H9 (cell line): ENCODE results near the gene TOP3B. TPM values are rescaled to one million over a fixed set of nuclear protein-coding genes. Genes with fewer than 3 reads are reported as not detected.
A peak's percentile ranks its signal among the peaks of the same experiment; 100 is the strongest.

Experiments used
- DNase-seq: peaks from one replicate; pipeline ENCODE4 v3.0.0-alpha.2; 2017
- H2AFZ ChIP-seq: one replicate; pipeline ENCODE4 v1.6.1; 2013; ENCODE audit warnings: mild to moderate bottlenecking, low read length, control low read depth, moderate library complexity
- H2AK5ac ChIP-seq: 2 replicates; pipeline ENCODE4 v1.6.1; 2013; ENCODE audit warnings: low read length, control low read depth, mixed read lengths; ENCODE audit not compliant: insufficient read length
- H2BK120ac ChIP-seq: one replicate; pipeline ENCODE4 v1.6.1; 2013; ENCODE audit warnings: low read depth, mild to moderate bottlenecking, low read length, control low read depth, inconsistent platforms; ENCODE audit not compliant: poor library complexity, severe bottlenecking
- H2BK12ac ChIP-seq: 2 replicates; pipeline ENCODE4 v1.6.1; 2013; ENCODE audit warnings: low read length, control low read depth, mixed read lengths, low read depth; ENCODE audit not compliant: insufficient read length
- H2BK15ac ChIP-seq: 2 replicates; pipeline ENCODE4 v1.6.1; 2013; ENCODE audit warnings: low read depth, low read length, control low read depth
- H2BK20ac ChIP-seq: one replicate; pipeline ENCODE4 v1.6.1; 2013; ENCODE audit warnings: low read depth, mild to moderate bottlenecking, low read length, control low read depth, inconsistent platforms; ENCODE audit not compliant: poor library complexity, severe bottlenecking
- H2BK5ac ChIP-seq: 2 replicates; pipeline ENCODE4 v1.6.1; 2013; ENCODE audit warnings: low read length, control low read depth, mixed read lengths; ENCODE audit not compliant: insufficient read length
- H3K14ac ChIP-seq: 2 replicates; pipeline ENCODE4 v1.6.1; 2013; ENCODE audit warnings: low read length, control low read depth; ENCODE audit not compliant: insufficient read depth
- H3K18ac ChIP-seq: 2 replicates; pipeline ENCODE4 v1.6.1; 2013; ENCODE audit warnings: low read depth, mild to moderate bottlenecking, mixed read lengths, low read length, control low read depth; ENCODE audit not compliant: insufficient read length
- H3K23ac ChIP-seq: 2 replicates; pipeline ENCODE4 v1.6.1; 2013; ENCODE audit warnings: low read length, control low read depth, mixed read lengths, low read depth; ENCODE audit not compliant: insufficient read length
- H3K23me2 ChIP-seq: 2 replicates; pipeline ENCODE4 v1.6.1; 2013; ENCODE audit warnings: low read depth, mild to moderate bottlenecking, mixed read lengths, low read length, control low read depth; ENCODE audit not compliant: insufficient read length, poor library complexity, severe bottlenecking
- H3K27ac ChIP-seq: 2 replicates; pipeline ENCODE4 v1.5.1; 2013; ENCODE audit warnings: low read length, control low read depth, mixed read lengths, low read depth; ENCODE audit not compliant: insufficient read length
- H3K27me3 ChIP-seq: 2 replicates; pipeline ENCODE4 v1.6.1; 2013; ENCODE audit warnings: low read length, control low read depth, inconsistent platforms; ENCODE audit not compliant: insufficient read depth
- H3K4ac ChIP-seq: 2 replicates; pipeline ENCODE4 v1.6.1; 2013; ENCODE audit warnings: low read depth, mild to moderate bottlenecking, control low read depth, inconsistent platforms, low read length, moderate library complexity
- H3K4me1 ChIP-seq: 2 replicates; pipeline ENCODE4 v1.6.1; 2013; ENCODE audit warnings: low read length, control low read depth, inconsistent platforms; ENCODE audit not compliant: insufficient read depth
- H3K4me2 ChIP-seq: 2 replicates; pipeline ENCODE4 v1.6.1; 2013; ENCODE audit warnings: low read length, control low read depth, mixed read lengths; ENCODE audit not compliant: insufficient read length, insufficient read depth
- H3K56ac ChIP-seq: 2 replicates; pipeline ENCODE4 v1.6.1; 2013; ENCODE audit warnings: low read depth, mild to moderate bottlenecking, mixed read lengths, low read length, control low read depth; ENCODE audit not compliant: insufficient read length
- H3K79me1 ChIP-seq: 2 replicates; pipeline ENCODE4 v1.6.1; 2013; ENCODE audit warnings: low read depth, mild to moderate bottlenecking, moderate library complexity, low read length, control low read depth, inconsistent platforms; ENCODE audit not compliant: insufficient read depth, poor library complexity, severe bottlenecking
- H3K79me2 ChIP-seq: 2 replicates; pipeline ENCODE4 v1.6.1; 2013; ENCODE audit warnings: low read length, control low read depth, inconsistent platforms; ENCODE audit not compliant: insufficient read depth
- H3K9ac ChIP-seq: 2 replicates; pipeline ENCODE4 v1.6.1; 2013; ENCODE audit warnings: low read length, control low read depth, mixed read lengths; ENCODE audit not compliant: insufficient read length; ENCODE audit errors: extremely low read depth
- H3K9me3 ChIP-seq: one replicate; pipeline ENCODE4 v1.6.1; 2013; ENCODE audit warnings: low read depth, low read length, inconsistent platforms; ENCODE audit not compliant: control insufficient read depth
- H3T11ph ChIP-seq: one replicate; pipeline ENCODE4 v1.6.1; 2013; ENCODE audit warnings: mild to moderate bottlenecking, low read length, control low read depth, inconsistent platforms
- H4K20me1 ChIP-seq: one replicate; pipeline ENCODE4 v1.6.1; 2013; ENCODE audit not compliant: control insufficient read depth, insufficient read length, insufficient read depth
- H4K5ac ChIP-seq: 2 replicates; pipeline ENCODE4 v1.6.1; 2013; ENCODE audit warnings: low read depth, mild to moderate bottlenecking, mixed read lengths, low read length, control low read depth; ENCODE audit not compliant: insufficient read length
- H4K8ac ChIP-seq: replicated peaks from 2 replicates; pipeline ENCODE4 v1.6.1; 2013; ENCODE audit warnings: low read length, control low read depth, mixed read lengths, low read depth; ENCODE audit not compliant: insufficient read length
- H4K91ac ChIP-seq: 2 replicates; pipeline ENCODE4 v1.6.1; 2013; ENCODE audit warnings: low read depth, mild to moderate bottlenecking, moderate library complexity, mixed read lengths, low read length, control low read depth; ENCODE audit not compliant: insufficient read length
- H3K27ac Mint-ChIP-seq, 3 experiments: 2 replicates in 2 of 3; 3 replicates in 1 of 3; pipeline ENCODE4 v1.8.0; 2020 to 2021; ENCODE audit warnings: mixed read lengths in 3 of 3, mild to moderate bottlenecking in 1 of 3, moderate library complexity in 1 of 3
- H3K27me3 Mint-ChIP-seq: 2 replicates; pipeline ENCODE4 v1.8.0; 2021; ENCODE audit warnings: low read depth, mild to moderate bottlenecking, moderate library complexity, mixed read lengths
- H3K36me3 Mint-ChIP-seq, 3 experiments: 2 replicates in 2 of 3; 3 replicates in 1 of 3; pipeline ENCODE4 v1.8.0; 2020 to 2021; ENCODE audit warnings: low read depth in 3 of 3, mixed read lengths in 3 of 3; ENCODE audit not compliant: insufficient read depth in 1 of 3
- H3K4me1 Mint-ChIP-seq, 2 experiments: 2 replicates each; pipeline ENCODE4 v1.8.0; 2020; ENCODE audit warnings: mixed read lengths in 2 of 2
- H3K4me3 Mint-ChIP-seq, 2 experiments: 2 replicates in 1 of 2; 3 replicates in 1 of 2; pipeline ENCODE4 v1.8.0; 2020 to 2021; ENCODE audit warnings: mild to moderate bottlenecking in 2 of 2, mixed read lengths in 2 of 2, moderate library complexity in 1 of 2
- H3K9me3 Mint-ChIP-seq, 2 experiments: 2 replicates in 1 of 2; 3 replicates in 1 of 2; pipeline ENCODE4 v1.8.0; 2020; ENCODE audit warnings: mild to moderate bottlenecking in 2 of 2, mixed read lengths in 2 of 2, moderate library complexity in 1 of 2
- CTCF ChIP-seq: fragments of 200-600 bp; sonication (generic); conservative IDR thresholded peaks from 3 replicates; pipeline ENCODE4 v1.8.0; 2021; ENCODE audit warnings: antibody characterized with exemption, mild to moderate bottlenecking
- WGBS: extraction: QIAGEN DNeasy Blood & Tissue Kit; methylation state at CpG from one replicate; pipeline ENCODE4 v1.1.7; 2013; ENCODE audit warnings: missing lambda C conversion rate, low lambda C conversion rate, mixed read lengths; ENCODE audit not compliant: insufficient read length; ENCODE audit errors: extremely low coverage; 5-methylcytosine and 5-hydroxymethylcytosine counted together
- total RNA-seq: library from RNA; stranded (reverse); gene quantifications from 2 replicates; pipeline ENCODE4 v1.2.1, GENCODE V29; 2021

The TOP3B gene
- total RNA-seq, 1 experiment from 2014 or later = 55.2 TPM

GRCh38 chr22:21949569-21949918 is 33.0 kb downstream of the TOP3B start:
- H3K4me2 ChIP-seq = no peak overlapping the region
- peaks cover 3% of the 10 kb centered on the region for H3K23me2 ChIP-seq
- H3K4me1 Mint-ChIP-seq = peaks cover 15 to 27% of the 10 kb centered on the region in 2 experiments
- no peak overlapping the region for H2BK120ac ChIP-seq
- H2BK20ac ChIP-seq = no peak overlapping the region
- H3K9ac ChIP-seq = no peak overlapping the region
- H3K4me3 Mint-ChIP-seq = no peak overlapping the region
- peaks cover 6 to 12% (median 10%) of the 10 kb centered on the region in 3 experiments for H3K36me3 Mint-ChIP-seq
- H3K27ac Mint-ChIP-seq = peak overlapping the region in 1 of 3 experiments; percentile 84; a peak in 1 of 7 replicates
- no peak overlapping the region for H3K27ac ChIP-seq
- no peak overlapping the region for H3K56ac ChIP-seq
- H2BK5ac ChIP-seq = no peak overlapping the region
- no peak overlapping the region for H2BK12ac ChIP-seq
- peaks cover 2% of the 10 kb centered on the region; the same call in 1 of the 2 replicates for H3K4me1 ChIP-seq
- no peaks in the 10 kb centered on the region; the same call in 1 of the 2 replicates for H3K27me3 ChIP-seq
- no peak overlapping the region for H4K8ac ChIP-seq
- no peak overlapping the region for H3K4ac ChIP-seq
- no peaks in the 10 kb centered on the region for H4K20me1 ChIP-seq
- WGBS = no CpG with 5 or more reads among the region's 8 CpGs
- no peaks in the 10 kb centered on the region for H3K79me2 ChIP-seq
- no peaks in the 10 kb centered on the region for H3K9me3 ChIP-seq
- no peaks in the 10 kb centered on the region for H3K79me1 ChIP-seq
- TF ChIP-seq CTCF = no peak
- H3K9me3 Mint-ChIP-seq = peaks cover 0 to 4% of the 10 kb centered on the region in 2 experiments; a peak in 3 of 5 replicates
- no peak overlapping the region for H3K14ac ChIP-seq
- H2AK5ac ChIP-seq = no peak overlapping the region
- H2BK15ac ChIP-seq = no peak overlapping the region
- H2AFZ ChIP-seq = no peak overlapping the region
- H4K91ac ChIP-seq = no peak overlapping the region
- no peak overlapping the region for H3K23ac ChIP-seq
- no peak for DNase-seq
- no peak overlapping the region for H4K5ac ChIP-seq
- peaks cover 28% of the 10 kb centered on the region for H3K27me3 Mint-ChIP-seq
- H3K18ac ChIP-seq = no peak overlapping the region
- no peak overlapping the region for H3T11ph ChIP-seq
